ENCODE measurements around the gene PPP2R1B. TPM values are rescaled to one million over a fixed set of nuclear protein-coding genes. Genes with fewer than 3 reads are reported as not detected.
"Not testable (repeated sequence)": the region's sequence is repeated elsewhere in the genome, so short reads cannot be mapped to it uniquely, and the experiment has no call there.

Gene PPP2R1B
- polyA plus RNA-seq, 4 donors: 9.5 to 38.4 (median 14.4) TPM

DNA sequence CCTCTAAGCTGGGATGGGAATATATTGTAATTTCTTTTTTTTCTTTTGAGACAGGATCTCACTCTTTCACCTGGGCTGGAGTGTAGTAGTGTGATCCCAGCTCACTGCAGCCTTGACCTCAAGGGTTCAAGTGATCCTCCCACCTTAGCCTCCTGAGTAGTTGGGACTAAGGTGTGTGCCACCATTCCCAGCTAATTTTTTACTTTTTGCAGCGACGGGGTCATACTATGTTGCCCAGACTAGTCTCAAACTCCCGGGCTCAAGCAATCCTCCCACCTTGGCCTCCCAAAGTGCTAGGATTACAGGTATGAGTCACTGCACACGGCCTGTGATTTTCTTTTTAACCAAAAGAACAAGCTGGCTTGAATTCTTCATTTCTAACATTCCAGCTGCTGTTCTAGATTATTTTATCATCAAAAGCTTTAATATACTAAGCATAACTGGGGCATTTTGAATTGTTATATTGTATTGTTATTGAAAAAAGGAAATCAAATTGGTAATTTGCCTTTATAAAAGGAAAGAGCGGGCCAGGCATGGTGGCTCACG is 26.8 kb upstream of the PPP2R1B start:
- Histone ChIP-seq H3K4me1 (ENCODE audit: control insufficient read depth in 3 of 3, insufficient read depth in 2 of 3, low read depth in 1 of 3, low read length in 2 of 3) (peaks cover 0 to 2% (median 0%) of the 10 kb centered on the region in 3 donors), H3K4me3 (ENCODE audit: low read depth in 1 of 3, low read length in 3 of 3) (no peak overlapping the region), H3K27me3 (ENCODE audit: control insufficient read depth in 3 of 3, insufficient read depth in 3 of 3, low read length in 3 of 3) (no peaks in the 10 kb centered on the region), H3K9me3 (ENCODE audit: control insufficient read depth in 2 of 2, insufficient read depth in 1 of 2, low read depth in 1 of 2, low read length in 1 of 2) (peaks cover 0 to 11% of the 10 kb centered on the region in 2 donors), H3K27ac (ENCODE audit: low read depth in 1 of 3, low read length in 2 of 3) (no peak overlapping the region), H3K36me3 (ENCODE audit: control insufficient read depth in 3 of 3, insufficient read depth in 2 of 3, low read depth in 1 of 3, low read length in 3 of 3) (peaks cover 0 to 9% (median 5%) of the 10 kb centered on the region in 3 donors)
- 93 to 95% (median 94%) methylated on average over 6 of the region's 6 CpGs for WGBS, 3 donors
- DNase-seq (no peak), FAIRE-seq (no peak)

GRCh38 chr11:111792314-111792713 is 26.1 kb upstream of the PPP2R1B start:
- no peak for DNase-seq
- H3K27me3 ChIP-seq (ENCODE audit: control insufficient read depth in 3 of 3, insufficient read depth in 3 of 3, low read length in 3 of 3): no peaks in the 10 kb centered on the region
- peaks cover 0 to 4% of the 10 kb centered on the region in 2 donors for H3K9me3 ChIP-seq (ENCODE audit: control insufficient read depth in 2 of 2, insufficient read depth in 1 of 2, low read depth in 1 of 2, low read length in 1 of 2)
- WGBS, 3 donors: 93 to 97% (median 96%) methylated on average over 1 of the region's 1 CpG
- H3K36me3 ChIP-seq (ENCODE audit: control insufficient read depth in 3 of 3, insufficient read depth in 2 of 3, low read depth in 1 of 3, low read length in 3 of 3): peaks cover 0 to 10% (median 5%) of the 10 kb centered on the region in 3 donors
- peaks cover 0 to 2% (median 0%) of the 10 kb centered on the region in 3 donors for H3K4me1 ChIP-seq (ENCODE audit: control insufficient read depth in 3 of 3, insufficient read depth in 2 of 3, low read depth in 1 of 3, low read length in 2 of 3)
- FAIRE-seq: no peak
- no peak overlapping the region for H3K27ac ChIP-seq (ENCODE audit: low read depth in 1 of 3, low read length in 2 of 3)
- H3K4me3 ChIP-seq (ENCODE audit: low read depth in 1 of 3, low read length in 3 of 3): no peak overlapping the region

DNA sequence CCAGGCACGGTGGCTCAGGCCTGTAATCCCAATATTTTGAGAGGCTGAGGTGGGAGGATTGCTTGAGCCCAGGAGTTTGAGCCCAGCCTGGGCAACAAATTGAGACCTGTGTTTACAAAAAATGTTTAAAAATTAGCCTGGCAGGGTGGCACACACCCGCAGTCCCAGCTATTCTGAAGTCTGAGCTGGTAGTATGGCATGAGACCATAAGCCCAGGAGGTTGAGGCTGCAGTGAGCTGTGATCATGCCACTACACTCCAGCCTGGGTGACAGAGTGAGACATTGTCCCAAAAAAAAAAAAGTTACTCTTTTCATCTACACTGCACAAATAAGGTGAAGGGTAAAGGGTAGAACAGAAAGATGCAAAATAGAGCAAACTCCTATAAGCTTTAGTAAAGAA is 22.3 kb upstream of the PPP2R1B start:
- no peak overlapping the region for H3K4me3 ChIP-seq (ENCODE audit: low read depth in 1 of 3, low read length in 3 of 3)
- peaks cover 0 to 21% (median 0%) of the 10 kb centered on the region in 3 donors for H3K4me1 ChIP-seq (ENCODE audit: control insufficient read depth in 3 of 3, insufficient read depth in 2 of 3, low read depth in 1 of 3, low read length in 2 of 3)
- H3K9me3 ChIP-seq (ENCODE audit: control insufficient read depth in 2 of 2, insufficient read depth in 1 of 2, low read depth in 1 of 2, low read length in 1 of 2): no peaks in the 10 kb centered on the region
- no peaks in the 10 kb centered on the region for H3K27me3 ChIP-seq (ENCODE audit: control insufficient read depth in 3 of 3, insufficient read depth in 3 of 3, low read length in 3 of 3)
- no peak for FAIRE-seq
- WGBS, 3 donors: 81 to 92% (median 91%) methylated on average over 2 of the region's 2 CpGs
- no peak for DNase-seq
- no peak overlapping the region for H3K27ac ChIP-seq (ENCODE audit: low read depth in 1 of 3, low read length in 2 of 3)
- H3K36me3 ChIP-seq (ENCODE audit: control insufficient read depth in 3 of 3, insufficient read depth in 2 of 3, low read depth in 1 of 3, low read length in 3 of 3): peaks cover 0 to 9% (median 2%) of the 10 kb centered on the region in 3 donors

- FAIRE-seq: no peak
- WGBS, 3 donors: 83 to 88% (median 83%) methylated on average over 2 of the region's 2 CpGs
Observed at GRCh38 chr11:111788051-111788450, 21.9 kb upstream of the PPP2R1B start.

GRCh38 chr11:111785886-111786412 is 19.8 kb upstream of the PPP2R1B start:
- 86 to 91% (median 88%) methylated on average over 2 of the region's 2 CpGs for WGBS, 3 donors
- DNase-seq (peak in 1 of 2 donors; percentile 62), FAIRE-seq (no peak)
- H3K27me3 ChIP-seq (ENCODE audit: control insufficient read depth in 3 of 3, insufficient read depth in 3 of 3, low read length in 3 of 3): no peaks in the 10 kb centered on the region
- no peak overlapping the region for H3K4me3 ChIP-seq (ENCODE audit: low read depth in 1 of 3, low read length in 3 of 3)
- peaks cover 0 to 7% (median 2%) of the 10 kb centered on the region in 3 donors for H3K36me3 ChIP-seq (ENCODE audit: control insufficient read depth in 3 of 3, insufficient read depth in 2 of 3, low read depth in 1 of 3, low read length in 3 of 3)
- H3K4me1 ChIP-seq (ENCODE audit: control insufficient read depth in 3 of 3, insufficient read depth in 2 of 3, low read depth in 1 of 3, low read length in 2 of 3): peaks cover 0 to 35% (median 0%) of the 10 kb centered on the region in 3 donors
- H3K9me3 ChIP-seq (ENCODE audit: control insufficient read depth in 2 of 2, insufficient read depth in 1 of 2, low read depth in 1 of 2, low read length in 1 of 2): no peaks in the 10 kb centered on the region
- peak overlapping the region in 1 of 3 donors; percentile 31 for H3K27ac ChIP-seq (ENCODE audit: low read depth in 1 of 3, low read length in 2 of 3)

More at GRCh38 chr11:111788051-111788450, 21.9 kb upstream of the PPP2R1B start:
- H3K9me3 ChIP-seq (ENCODE audit: control insufficient read depth in 2 of 2, insufficient read depth in 1 of 2, low read depth in 1 of 2, low read length in 1 of 2): no peaks in the 10 kb centered on the region
- no peak overlapping the region for H3K27ac ChIP-seq (ENCODE audit: low read depth in 1 of 3, low read length in 2 of 3)
- peaks cover 0 to 9% (median 2%) of the 10 kb centered on the region in 3 donors for H3K36me3 ChIP-seq (ENCODE audit: control insufficient read depth in 3 of 3, insufficient read depth in 2 of 3, low read depth in 1 of 3, low read length in 3 of 3)
- H3K4me3 ChIP-seq (ENCODE audit: low read depth in 1 of 3, low read length in 3 of 3): no peak overlapping the region
- peaks cover 0 to 21% (median 0%) of the 10 kb centered on the region in 3 donors for H3K4me1 ChIP-seq (ENCODE audit: control insufficient read depth in 3 of 3, insufficient read depth in 2 of 3, low read depth in 1 of 3, low read length in 2 of 3)
- no peaks in the 10 kb centered on the region for H3K27me3 ChIP-seq (ENCODE audit: control insufficient read depth in 3 of 3, insufficient read depth in 3 of 3, low read length in 3 of 3)
- no peak for DNase-seq

- H3K9me3 ChIP-seq (ENCODE audit: control insufficient read depth in 2 of 2, insufficient read depth in 1 of 2, low read depth in 1 of 2, low read length in 1 of 2): no peaks in the 10 kb centered on the region
- peaks cover 0 to 6% (median 2%) of the 10 kb centered on the region in 3 donors for H3K36me3 ChIP-seq (ENCODE audit: control insufficient read depth in 3 of 3, insufficient read depth in 2 of 3, low read depth in 1 of 3, low read length in 3 of 3)
- peaks cover 0 to 33% (median 0%) of the 10 kb centered on the region in 3 donors for H3K4me1 ChIP-seq (ENCODE audit: control insufficient read depth in 3 of 3, insufficient read depth in 2 of 3, low read depth in 1 of 3, low read length in 2 of 3)
- FAIRE-seq: no peak
- no peak for DNase-seq
- H3K27me3 ChIP-seq (ENCODE audit: control insufficient read depth in 3 of 3, insufficient read depth in 3 of 3, low read length in 3 of 3): no peaks in the 10 kb centered on the region
- H3K4me3 ChIP-seq (ENCODE audit: low read depth in 1 of 3, low read length in 3 of 3): no peak overlapping the region
- 67 to 82% (median 78%) methylated on average over 2 of the region's 2 CpGs for WGBS, 3 donors
- no peak overlapping the region for H3K27ac ChIP-seq (ENCODE audit: low read depth in 1 of 3, low read length in 2 of 3)
Observed at GRCh38 chr11:111785076-111785475, 18.9 kb upstream of the PPP2R1B start.

GRCh38 chr11:111784311-111784710 is 18.1 kb upstream of the PPP2R1B start:
- FAIRE-seq; H3K27ac ChIP-seq (ENCODE audit: low read depth in 1 of 3, low read length in 2 of 3): not testable (repeated sequence)
- 96 to 97% (median 96%) methylated on average over 10 of the region's 10 CpGs for WGBS, 3 donors

GRCh38 chr11:111782109-111782741 is 16.0 kb upstream of the PPP2R1B start:
- FAIRE-seq (no peak), DNase-seq (peak; percentile 49 to 68)
- H3K36me3 ChIP-seq (ENCODE audit: control insufficient read depth in 3 of 3, insufficient read depth in 2 of 3, low read depth in 1 of 3, low read length in 3 of 3): peaks cover 0 to 4% (median 0%) of the 10 kb centered on the region in 3 donors
- H3K4me3 ChIP-seq (ENCODE audit: low read depth in 1 of 3, low read length in 3 of 3): no peak overlapping the region
- H3K9me3 ChIP-seq (ENCODE audit: control insufficient read depth in 2 of 2, insufficient read depth in 1 of 2, low read depth in 1 of 2, low read length in 1 of 2): no peaks in the 10 kb centered on the region
- 10 to 55% (median 45%) methylated on average over 5 of the region's 5 CpGs for WGBS, 3 donors
- H3K27me3 ChIP-seq (ENCODE audit: control insufficient read depth in 3 of 3, insufficient read depth in 3 of 3, low read length in 3 of 3): no peaks in the 10 kb centered on the region
- peaks cover 1 to 46% (median 2%) of the 10 kb centered on the region in 3 donors for H3K4me1 ChIP-seq (ENCODE audit: control insufficient read depth in 3 of 3, insufficient read depth in 2 of 3, low read depth in 1 of 3, low read length in 2 of 3)
- peak overlapping the region in 1 of 3 donors; percentile 59 for H3K27ac ChIP-seq (ENCODE audit: low read depth in 1 of 3, low read length in 2 of 3)

More at GRCh38 chr11:111784311-111784710, 18.1 kb upstream of the PPP2R1B start:
- H3K36me3 ChIP-seq (ENCODE audit: control insufficient read depth in 3 of 3, insufficient read depth in 2 of 3, low read depth in 1 of 3, low read length in 3 of 3); DNase-seq; H3K9me3 ChIP-seq (ENCODE audit: control insufficient read depth in 2 of 2, insufficient read depth in 1 of 2, low read depth in 1 of 2, low read length in 1 of 2); H3K4me3 ChIP-seq (ENCODE audit: low read depth in 1 of 3, low read length in 3 of 3); H3K27me3 ChIP-seq (ENCODE audit: control insufficient read depth in 3 of 3, insufficient read depth in 3 of 3, low read length in 3 of 3): not testable (repeated sequence)
- H3K4me1 ChIP-seq (ENCODE audit: control insufficient read depth in 3 of 3, insufficient read depth in 2 of 3, low read depth in 1 of 3, low read length in 2 of 3): peaks cover 0 to 33% (median 0%) of the 10 kb centered on the region in 3 donors

Measured in small intestine (tissue), 7 donors.